Thyroid gland (tissue), 4 donors: ENCODE data around the gene FGD3.

Source experiments
- POLR2A ChIP-seq, 2 donors: fragments of 450-650 bp; IDR thresholded peaks; one replicate each; pipeline ENCODE4 v1.6.1; 2017; ENCODE audit warnings: antibody characterized with exemption in 2 of 2, mild to moderate bottlenecking in 2 of 2, moderate library complexity in 1 of 2
- TF ChIP-seq, protein P1 (sequence below), 6 experiments: fragments of 200-600 bp in 3 of 6; fragments of 450-650 bp in 3 of 6; sonication (generic) in 3 of 6; IDR thresholded peaks; one replicate each; pipeline ENCODE4 v1.5.1; 2016 to 2019; ENCODE audit warnings: antibody characterized with exemption in 6 of 6, mild to moderate bottlenecking in 2 of 6, inconsistent platforms in 1 of 6, moderate library complexity in 1 of 6

DNA sequence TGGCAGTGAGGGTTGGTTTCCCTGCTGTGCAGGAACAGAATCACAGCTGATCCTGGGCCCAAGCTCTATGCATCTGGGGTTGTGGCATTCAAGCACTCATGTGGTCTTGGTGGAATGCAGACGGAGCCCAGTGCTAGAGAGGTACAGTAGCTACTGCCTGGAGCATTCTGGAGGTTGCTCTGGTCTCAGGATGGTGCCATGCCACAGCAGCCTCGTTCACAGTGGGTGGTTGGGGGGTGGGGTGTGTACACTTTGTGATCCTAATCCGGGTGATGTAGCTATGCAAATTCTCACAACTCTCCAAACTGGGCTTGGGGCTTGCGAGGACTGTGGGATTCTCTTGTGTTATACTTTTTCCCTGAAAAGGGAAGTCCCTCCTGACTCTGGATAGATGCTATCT, 45.2 kb downstream of the FGD3 start:
- TF ChIP-seq, protein P1, sequence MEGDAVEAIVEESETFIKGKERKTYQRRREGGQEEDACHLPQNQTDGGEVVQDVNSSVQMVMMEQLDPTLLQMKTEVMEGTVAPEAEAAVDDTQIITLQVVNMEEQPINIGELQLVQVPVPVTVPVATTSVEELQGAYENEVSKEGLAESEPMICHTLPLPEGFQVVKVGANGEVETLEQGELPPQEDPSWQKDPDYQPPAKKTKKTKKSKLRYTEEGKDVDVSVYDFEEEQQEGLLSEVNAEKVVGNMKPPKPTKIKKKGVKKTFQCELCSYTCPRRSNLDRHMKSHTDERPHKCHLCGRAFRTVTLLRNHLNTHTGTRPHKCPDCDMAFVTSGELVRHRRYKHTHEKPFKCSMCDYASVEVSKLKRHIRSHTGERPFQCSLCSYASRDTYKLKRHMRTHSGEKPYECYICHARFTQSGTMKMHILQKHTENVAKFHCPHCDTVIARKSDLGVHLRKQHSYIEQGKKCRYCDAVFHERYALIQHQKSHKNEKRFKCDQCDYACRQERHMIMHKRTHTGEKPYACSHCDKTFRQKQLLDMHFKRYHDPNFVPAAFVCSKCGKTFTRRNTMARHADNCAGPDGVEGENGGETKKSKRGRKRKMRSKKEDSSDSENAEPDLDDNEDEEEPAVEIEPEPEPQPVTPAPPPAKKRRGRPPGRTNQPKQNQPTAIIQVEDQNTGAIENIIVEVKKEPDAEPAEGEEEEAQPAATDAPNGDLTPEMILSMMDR (IDR thresholded peaks at IDR 0.05), result no peak
- no peak for TF ChIP-seq POLR2A (IDR thresholded peaks at IDR 0.05)
